Heart right ventricle (tissue), 16 donors: ENCODE data around the gene KCNJ5. TPM values are rescaled to one million over a fixed set of nuclear protein-coding genes. Genes with fewer than 3 reads are reported as not detected.

Experiments used
- ATAC-seq, 8 donors: fragments of 200-7000 bp; cut with Tn5 transposase; one replicate each; pipeline ENCODE4 v1.9.1; 2020; ENCODE audit warnings: mild to moderate bottlenecking in 8 of 8, moderate library complexity in 8 of 8, moderate number of reproducible peaks in 1 of 8
- DNase-seq, 2 donors: peaks; one replicate each; pipeline ENCODE4 v3.0.0-alpha.2; 2020
- H3K27ac ChIP-seq, 10 donors: fragments of 200-600 bp; sonication (generic) in 2 of 10; one replicate each; pipeline versions ENCODE4 v1.5.0 to v1.8.0; 2020 to 2022; ENCODE audit warnings: mild to moderate bottlenecking in 3 of 10
- H3K27me3 ChIP-seq, 7 donors: fragments of 200-600 bp; one replicate each; pipeline ENCODE4 v1.8.0; 2021 to 2022; ENCODE audit warnings: mild to moderate bottlenecking in 2 of 7
- H3K36me3 ChIP-seq, 9 donors: fragments of 200-600 bp; sonication (generic) in 1 of 9; one replicate each; pipeline versions ENCODE4 v1.5.0 to v1.8.0; 2020 to 2022; ENCODE audit warnings: mild to moderate bottlenecking in 2 of 9
- H3K4me1 ChIP-seq, 9 donors: fragments of 200-600 bp; sonication (generic) in 1 of 9; one replicate each; pipeline versions ENCODE4 v1.5.0 to v1.8.0; 2020 to 2022; ENCODE audit warnings: mild to moderate bottlenecking in 4 of 9
- H3K4me3 ChIP-seq, 10 donors: fragments of 200-600 bp; sonication (generic) in 2 of 10; one replicate each; pipeline versions ENCODE4 v1.5.0 to v1.8.0; 2020 to 2022; ENCODE audit warnings: mild to moderate bottlenecking in 7 of 10, moderate library complexity in 2 of 10
- H3K9me3 ChIP-seq, 11 donors: fragments of 200-600 bp in 10 of 11; sonication (generic) in 2 of 11; one replicate each; pipeline versions ENCODE4 v1.5.0 to v1.8.0; 2013 to 2022; ENCODE audit warnings: mild to moderate bottlenecking in 2 of 11, control low read depth in 1 of 11, moderate library complexity in 1 of 11
- WGBS, 2 donors: extraction: QIAGEN DNeasy Blood & Tissue Kit; methylation state at CpG; one replicate each; pipeline ENCODE4 v1.1.7; 2013; ENCODE audit warnings: inconsistent platforms in 1 of 2; 5-methylcytosine and 5-hydroxymethylcytosine counted together
- intact Hi-C, 10 donors: fragments of 100-400 bp; cut with DNase I; formaldehyde crosslinking; loops; one replicate each; pipeline versions ENCODE4 v1.11.1 to v1.14.2; 2022
- polyA plus RNA-seq, 2 donors: library from polyadenylated mRNA; stranded (reverse); fragments of 200-250 nt; gene quantifications; one replicate each; pipeline ENCODE4 v1.2.3, GENCODE V29; 2013
- total RNA-seq, 10 donors: library from RNA; stranded (reverse); fragmentation: NEBNext Ultra II Directional in 3 of 10; extraction: Animal tissue kit (Norgen Biotek cat#: 25700) in 3 of 10; gene quantifications; one replicate each; pipeline versions ENCODE4 v1.2.1 to v1.2.4, GENCODE V29; 2021 to 2023
- TF ChIP-seq, protein P1 (sequence below), 9 donors: fragments of 200-600 bp; sonication (generic) in 2 of 9; IDR thresholded peaks; one replicate each; pipeline versions ENCODE4 v1.5.0 to v1.8.0; 2021 to 2022; ENCODE audit warnings: antibody characterized with exemption in 9 of 9, mild to moderate bottlenecking in 5 of 9, moderate library complexity in 1 of 9
- donor health status: Arrhythmogenic right ventricular cardiomyopathy.
- donor health status: ischemic (EF 13 %, LVEDD 7.1; RV severe dilation, severe dysfunction).
- donor health status: healthy with polysubstance abuse.
- donor health status: DM: no; HTN: yes; CAD: no.
- donor health status: DM: no; HTN: no; CAD: no.
- donor health status: ischemic (EF 25% LVEDD 6.9; RV normal size, moderate dysfunction).
- donor health status: ischemic (EF 25% LVEDD 5.7; RV mildly dilated, moderate dysfunction).
- donor health status: healthy.
- donor health status: DM: yes; HTN: yes; CAD: no.
- donor health status: Ischemic cardiomyopathy.
- donor health status: ischemic (EF 35%, LVEDD 5.7; RV mildly dilated, moderate dysfunction).
- donor health status: nonischemic (EF 11% LVEDD 7.7; RV severe dilation, severe dysfunction).
- donor health status: DM: yes; HTN: yes; CAD: no.
- donor health status: PGD.
- donor health status: ischemic (EF 29% LVEDD 5.4; RV normal size, mild dysfunction).
- donor health status: nonischemic (EF 23%, LVEDD 6.1; RV moderate dilation, normal function).

KCNJ5 gene
- total and polyA plus RNA-seq, 12 donors, result 1.2 to 32.1 (median 8.1) TPM

DNA sequence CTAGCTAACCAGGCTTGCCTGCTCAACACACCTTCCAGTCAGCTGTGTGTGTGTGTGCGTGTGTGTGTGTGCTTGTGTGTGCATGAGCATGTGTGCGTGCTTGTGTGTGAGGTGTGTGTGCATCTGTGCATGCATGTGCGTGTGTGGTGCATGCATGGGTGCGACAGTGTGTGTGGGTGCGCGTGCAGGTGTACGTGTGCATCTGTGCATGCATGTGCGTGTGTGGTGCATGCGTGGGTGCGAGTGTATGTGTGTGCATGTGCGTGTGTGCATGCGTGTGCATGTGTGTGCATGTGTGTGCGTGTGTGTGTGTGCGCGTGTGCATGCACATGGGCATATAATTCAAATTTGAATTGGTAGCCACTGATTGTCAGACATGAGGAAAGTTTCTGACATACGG, 62.0 kb downstream of the KCNJ5 start:
- TF ChIP-seq, protein P1, sequence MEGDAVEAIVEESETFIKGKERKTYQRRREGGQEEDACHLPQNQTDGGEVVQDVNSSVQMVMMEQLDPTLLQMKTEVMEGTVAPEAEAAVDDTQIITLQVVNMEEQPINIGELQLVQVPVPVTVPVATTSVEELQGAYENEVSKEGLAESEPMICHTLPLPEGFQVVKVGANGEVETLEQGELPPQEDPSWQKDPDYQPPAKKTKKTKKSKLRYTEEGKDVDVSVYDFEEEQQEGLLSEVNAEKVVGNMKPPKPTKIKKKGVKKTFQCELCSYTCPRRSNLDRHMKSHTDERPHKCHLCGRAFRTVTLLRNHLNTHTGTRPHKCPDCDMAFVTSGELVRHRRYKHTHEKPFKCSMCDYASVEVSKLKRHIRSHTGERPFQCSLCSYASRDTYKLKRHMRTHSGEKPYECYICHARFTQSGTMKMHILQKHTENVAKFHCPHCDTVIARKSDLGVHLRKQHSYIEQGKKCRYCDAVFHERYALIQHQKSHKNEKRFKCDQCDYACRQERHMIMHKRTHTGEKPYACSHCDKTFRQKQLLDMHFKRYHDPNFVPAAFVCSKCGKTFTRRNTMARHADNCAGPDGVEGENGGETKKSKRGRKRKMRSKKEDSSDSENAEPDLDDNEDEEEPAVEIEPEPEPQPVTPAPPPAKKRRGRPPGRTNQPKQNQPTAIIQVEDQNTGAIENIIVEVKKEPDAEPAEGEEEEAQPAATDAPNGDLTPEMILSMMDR (IDR thresholded peaks at IDR 0.05), result no peak
- WGBS, 2 donors, result 95 to 96% methylated on average over 16 of the region's 16 CpGs
- peaks cover 0 to 13% (median 6%) of the 10 kb centered on the region in 7 donors for H3K27me3 ChIP-seq
- no peak overlapping the region for H3K27ac ChIP-seq
- no peaks in the 10 kb centered on the region for H3K36me3 ChIP-seq
- ATAC-seq (no peak), DNase-seq (no peak)
- no peaks in the 10 kb centered on the region for H3K4me1 ChIP-seq
- H3K9me3 ChIP-seq, result no peaks in the 10 kb centered on the region
- H3K4me3 ChIP-seq, result no peak overlapping the region
- intact Hi-C loops, result loop anchor here in 3 of 10 donors (10.0 kb wide), 2 partner anchors 798 to 918 kb away; no protein-coding TSS in a partner anchor

DNA sequence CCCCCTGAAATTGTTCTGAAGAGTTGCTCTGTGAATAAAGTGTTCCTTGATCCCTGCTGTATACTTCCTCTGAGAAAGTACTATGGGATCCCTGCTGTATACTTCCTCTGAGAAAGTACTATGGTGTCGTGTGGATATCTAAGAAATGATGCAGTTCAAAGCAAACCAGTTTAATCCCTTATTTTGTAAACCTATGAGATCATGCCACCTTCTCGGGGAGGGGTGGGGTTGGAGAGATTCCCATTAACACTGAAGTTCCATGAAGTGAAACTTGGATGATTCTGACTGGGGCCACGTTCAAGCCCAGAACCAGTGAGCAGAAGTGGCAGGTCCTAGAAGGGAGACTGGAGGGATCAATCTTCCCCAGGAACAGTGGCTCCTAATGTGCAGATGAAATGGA, 64.5 kb downstream of the KCNJ5 start:
- DNase-seq (no peak), ATAC-seq (no peak)

DNA sequence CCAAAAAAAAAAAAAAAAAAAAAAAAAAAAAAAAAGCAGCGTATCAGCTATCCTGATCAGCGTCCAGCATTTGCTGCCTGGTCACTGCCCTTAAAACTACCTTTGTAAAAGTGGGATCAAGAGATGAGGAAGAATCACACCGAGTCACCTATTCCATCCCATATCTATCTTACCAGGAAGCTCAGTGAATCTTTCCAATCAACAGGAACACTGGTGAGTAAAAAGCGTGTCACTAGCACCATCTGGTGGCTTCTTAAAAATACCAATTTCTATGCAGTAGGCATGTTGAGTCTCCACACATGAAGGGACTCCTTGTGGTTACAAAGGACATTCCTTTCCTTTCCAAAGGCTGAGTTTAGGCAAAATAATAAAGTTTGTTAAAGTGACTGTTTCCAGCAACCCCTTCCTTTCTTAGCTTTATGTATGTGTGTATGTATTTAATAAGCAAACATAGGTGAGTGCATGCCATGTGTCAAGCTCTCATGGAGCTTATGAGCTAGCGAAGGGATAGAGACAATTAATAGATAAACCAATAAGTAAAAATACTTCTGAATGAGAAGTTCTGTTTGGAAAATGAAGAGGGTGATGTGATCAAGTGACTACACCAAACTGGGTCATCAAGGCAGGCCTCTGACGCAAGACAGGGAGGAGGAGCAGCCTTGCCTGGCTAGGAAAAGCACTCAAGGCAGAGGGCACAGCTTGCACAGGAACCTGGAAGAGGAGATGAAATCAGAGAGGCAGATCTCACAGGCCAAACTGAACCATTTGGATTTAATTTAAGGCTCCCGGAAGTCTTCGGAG, 65.4 kb downstream of the KCNJ5 start:
- H3K9me3 ChIP-seq, result no peaks in the 10 kb centered on the region
- H3K27me3 ChIP-seq, result peaks cover 0 to 20% (median 6%) of the 10 kb centered on the region in 7 donors
- no peak overlapping the region for H3K27ac ChIP-seq
- 51 to 53% methylated on average over 8 of the region's 8 CpGs for WGBS, 2 donors
- DNase-seq, result peak in 1 of 2 donors; percentile 58
- intact Hi-C loops, result loop anchor here in 9 of 10 donors (1.0 to 10.0 kb wide), 9 partner anchors 70 to 922 kb away; no protein-coding TSS in a partner anchor
- no peak overlapping the region for H3K4me3 ChIP-seq
- TF ChIP-seq, protein P1 (IDR thresholded peaks at IDR 0.05), result peak; percentile 43 to 82 (median 75)
- H3K36me3 ChIP-seq, result no peaks in the 10 kb centered on the region
- peak; percentile 59 to 89 (median 83) for ATAC-seq
- H3K4me1 ChIP-seq, result no peaks in the 10 kb centered on the region

More for the DNA sequence above, 64.5 kb downstream of the KCNJ5 start:
- Histone ChIP-seq H3K4me3 (no peak overlapping the region), H3K27me3 (peaks cover 0 to 20% (median 6%) of the 10 kb centered on the region in 7 donors), H3K4me1 (no peaks in the 10 kb centered on the region), H3K36me3 (no peaks in the 10 kb centered on the region), H3K9me3 (no peaks in the 10 kb centered on the region), H3K27ac (no peak overlapping the region)
- TF ChIP-seq, protein P1 (IDR thresholded peaks at IDR 0.05), result no peak
- intact Hi-C loops, result loop anchor here (1.0 to 10.0 kb wide), 9 partner anchors 69 to 921 kb away; no protein-coding TSS in a partner anchor
- WGBS, 2 donors, result 69 to 72% methylated on average over 3 of the region's 3 CpGs

DNA sequence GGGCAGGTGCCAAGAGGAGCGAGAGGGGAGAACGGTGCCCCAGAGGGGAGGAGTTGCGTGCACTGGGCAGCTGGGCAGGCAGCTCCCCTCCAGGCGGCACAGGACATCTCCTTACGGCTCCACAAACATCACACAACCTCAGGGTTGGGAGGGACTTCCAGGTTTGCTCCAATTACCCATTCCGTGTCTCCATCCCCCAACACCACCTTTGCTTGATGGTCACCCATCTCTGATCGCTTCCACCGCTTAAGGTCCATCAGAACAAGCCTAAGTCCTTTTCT, 66.0 kb downstream of the KCNJ5 start:
- no peaks in the 10 kb centered on the region for H3K36me3 ChIP-seq
- H3K27ac ChIP-seq, result no peak overlapping the region
- TF ChIP-seq, protein P1 (IDR thresholded peaks at IDR 0.05), result no peak
- H3K4me1 ChIP-seq, result no peaks in the 10 kb centered on the region
- no peak for ATAC-seq
- no peaks in the 10 kb centered on the region for H3K9me3 ChIP-seq
- no peak for DNase-seq
- intact Hi-C loops, result loop anchor here in 8 of 10 donors (2.0 to 10.0 kb wide), 7 partner anchors 70 to 922 kb away; no protein-coding TSS in a partner anchor
- WGBS, 2 donors, result 90 to 95% methylated on average over 8 of the region's 8 CpGs
- H3K27me3 ChIP-seq, result peaks cover 0 to 20% (median 6%) of the 10 kb centered on the region in 7 donors
- H3K4me3 ChIP-seq, result no peak overlapping the region
